GM19468 (cell line): ENCODE data around the gene METRNL.

Experiments
- ATAC-seq: cut with Tn5 transposase; IDR thresholded peaks from one replicate; pipeline ENCODE4 v1.9.1; 2021; ENCODE audit warnings: mild to moderate bottlenecking, moderate library complexity, moderate number of reproducible peaks; ENCODE audit not compliant: unreplicated experiment; ENCODE audit errors: extremely low read depth

Gene METRNL

DNA sequence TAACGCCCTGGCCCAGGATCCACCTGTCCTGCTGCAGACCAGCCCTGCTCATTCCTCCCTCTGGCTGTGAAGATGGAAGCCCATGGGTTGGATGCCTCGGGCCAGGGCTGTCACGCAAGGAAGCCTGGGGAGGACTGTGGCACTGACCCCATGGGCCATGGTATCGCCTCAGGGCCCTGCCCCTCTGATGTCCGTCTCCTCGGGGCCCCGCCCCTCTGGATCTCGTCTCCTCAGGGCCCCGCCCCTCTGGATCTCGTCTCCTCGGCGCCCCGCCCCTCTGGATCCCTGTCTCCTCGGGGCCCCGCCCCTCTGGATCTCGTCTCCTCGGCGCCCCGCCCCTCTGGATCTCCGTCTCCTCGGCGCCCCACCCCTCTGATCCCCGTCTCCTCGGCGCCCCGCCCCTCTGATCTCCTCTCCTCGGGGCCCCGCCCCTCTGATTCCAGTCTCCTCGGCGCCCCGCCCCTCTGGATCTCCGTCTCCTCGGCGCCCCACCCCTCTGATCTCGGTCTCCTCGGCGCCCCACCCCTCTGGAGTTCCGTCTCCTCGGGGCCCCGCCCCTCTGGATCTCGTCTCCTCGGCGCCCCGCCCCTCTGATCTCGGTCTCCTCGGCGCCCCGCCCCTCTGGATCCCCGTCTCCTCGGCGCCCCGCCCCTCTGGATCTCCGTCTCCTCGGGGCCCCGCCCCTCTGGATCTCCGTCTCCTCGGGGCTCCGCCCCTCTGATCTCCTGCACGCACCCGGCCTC is 24.0 kb downstream of the METRNL start:
- no peak for ATAC-seq

DNA sequence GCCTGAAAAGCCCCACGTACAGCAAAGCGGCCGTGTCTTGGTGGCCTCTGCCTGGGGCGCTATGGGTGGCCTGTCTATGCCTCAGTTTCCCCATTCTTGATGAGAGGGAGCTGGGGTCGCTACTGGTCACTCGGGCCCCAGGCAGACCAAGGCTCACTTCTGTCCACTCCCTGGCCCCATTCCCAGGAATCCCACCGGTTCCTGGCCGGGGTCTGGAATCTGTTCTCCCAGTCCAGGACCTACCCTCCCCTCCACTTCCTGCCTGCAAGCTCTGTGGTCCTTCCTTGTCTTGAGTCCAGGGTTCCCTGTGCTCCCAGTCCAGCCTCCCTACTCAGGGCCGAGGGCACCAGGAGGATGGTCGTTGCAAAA is 24.5 kb downstream of the METRNL start:
- no peak for ATAC-seq

GRCh38 chr17:83104577-83105505 is 25.4 kb downstream of the METRNL start:
- ATAC-seq, result no peak

GRCh38 chr17:83105512-83105911 is 26.1 kb downstream of the METRNL start:
- no peak for ATAC-seq

GRCh38 chr17:83106056-83106588 is 26.7 kb downstream of the METRNL start:
- no peak for ATAC-seq

- ATAC-seq, result no peak
Measured at GRCh38 chr17:83106913-83107655, 27.7 kb downstream of the METRNL start.

GRCh38 chr17:83107656-83108048 is 28.2 kb downstream of the METRNL start:
- no peak for ATAC-seq

GRCh38 chr17:83108709-83109108 is 29.3 kb downstream of the METRNL start:
- ATAC-seq, result no peak

DNA sequence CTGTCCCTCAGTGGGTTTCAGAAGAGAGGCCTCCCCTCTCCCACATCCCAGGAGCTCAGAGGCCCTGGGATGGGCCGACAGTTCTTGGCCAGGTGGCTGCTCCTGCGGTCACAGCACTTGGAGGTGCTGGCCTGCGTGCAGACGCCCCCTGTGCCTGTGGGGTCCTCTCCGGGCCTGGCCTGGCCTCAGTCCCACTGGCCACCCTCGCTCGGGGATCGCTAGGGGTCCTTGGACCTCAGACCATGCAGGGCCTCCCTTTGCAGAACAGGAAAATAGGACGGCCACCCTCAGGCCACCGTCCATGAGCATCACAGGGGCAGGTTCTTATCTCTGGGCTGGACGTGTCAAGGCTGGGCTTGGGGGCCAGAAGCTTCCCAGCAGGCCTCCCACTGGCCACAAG is 30.0 kb downstream of the METRNL start:
- ATAC-seq, result no peak

DNA sequence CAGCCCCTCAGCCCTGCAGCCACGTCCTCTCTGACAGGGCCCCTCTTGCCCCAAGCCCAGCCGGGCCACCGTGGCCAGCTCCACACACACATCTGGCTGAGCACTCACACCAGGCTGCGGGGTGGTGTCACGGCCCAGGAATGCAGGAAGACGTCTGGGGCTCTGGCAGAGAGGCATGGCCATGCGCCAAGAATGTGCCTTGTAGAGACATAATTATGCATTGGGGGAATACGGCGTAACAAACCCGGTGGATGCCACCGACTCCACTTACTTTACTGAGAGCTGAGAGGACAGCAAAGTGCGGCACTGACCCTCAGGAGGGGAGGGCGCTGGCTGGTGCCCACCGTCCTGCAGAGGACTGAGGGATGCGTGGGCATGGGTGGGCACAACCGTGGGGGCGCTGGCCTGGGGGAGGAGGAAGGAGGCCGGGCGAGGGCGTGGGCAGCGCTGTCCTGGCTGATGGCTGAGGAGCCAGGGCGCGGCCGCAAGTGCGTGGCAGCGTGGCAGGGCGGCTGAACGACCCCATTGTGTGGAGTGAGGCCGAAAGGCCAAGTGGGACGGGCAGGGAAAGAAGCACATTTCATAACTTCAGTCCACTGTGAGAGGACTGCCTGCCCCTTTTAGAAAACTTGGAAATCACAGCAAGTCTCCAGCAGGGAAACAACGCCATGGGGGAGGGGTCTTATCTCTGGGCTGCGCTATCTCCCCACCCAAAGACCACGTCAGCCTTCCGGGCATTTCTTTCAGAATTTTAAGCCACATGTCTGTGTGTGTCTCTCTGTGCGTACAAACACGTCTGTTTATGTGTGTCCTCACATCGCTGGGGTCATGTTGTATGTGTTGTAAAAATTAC is 30.6 kb downstream of the METRNL start:
- no peak for ATAC-seq

DNA sequence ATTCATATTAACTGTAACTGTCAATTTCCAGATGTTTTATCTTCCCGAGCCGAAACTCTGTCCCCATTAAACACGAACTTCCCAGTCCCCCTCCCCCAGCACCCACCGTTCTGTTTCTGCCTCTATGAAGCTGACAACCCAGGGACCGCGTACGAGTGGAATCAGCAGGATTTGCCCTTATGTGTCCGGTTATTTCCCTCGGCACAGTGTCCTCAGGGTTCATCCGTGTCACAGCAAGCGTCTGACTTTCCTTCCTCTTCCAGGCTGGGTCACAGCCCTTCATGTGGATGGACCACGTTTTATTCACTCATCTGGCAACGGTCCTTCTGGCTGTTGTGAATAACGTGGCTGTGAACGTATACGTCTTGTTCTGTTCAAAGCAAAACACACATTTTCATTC is 31.3 kb downstream of the METRNL start:
- ATAC-seq, result no peak

GRCh38 chr17:83111516-83112282 is 32.3 kb downstream of the METRNL start:
- ATAC-seq, result no peak

- ATAC-seq, result no peak
Measured at GRCh38 chr17:83113381-83113780, 34.0 kb downstream of the METRNL start.

- no peak for ATAC-seq
Measured at GRCh38 chr17:83113792-83114191, 34.4 kb downstream of the METRNL start.

GRCh38 chr17:83114706-83115105 is 35.3 kb downstream of the METRNL start:
- ATAC-seq, result no peak

DNA sequence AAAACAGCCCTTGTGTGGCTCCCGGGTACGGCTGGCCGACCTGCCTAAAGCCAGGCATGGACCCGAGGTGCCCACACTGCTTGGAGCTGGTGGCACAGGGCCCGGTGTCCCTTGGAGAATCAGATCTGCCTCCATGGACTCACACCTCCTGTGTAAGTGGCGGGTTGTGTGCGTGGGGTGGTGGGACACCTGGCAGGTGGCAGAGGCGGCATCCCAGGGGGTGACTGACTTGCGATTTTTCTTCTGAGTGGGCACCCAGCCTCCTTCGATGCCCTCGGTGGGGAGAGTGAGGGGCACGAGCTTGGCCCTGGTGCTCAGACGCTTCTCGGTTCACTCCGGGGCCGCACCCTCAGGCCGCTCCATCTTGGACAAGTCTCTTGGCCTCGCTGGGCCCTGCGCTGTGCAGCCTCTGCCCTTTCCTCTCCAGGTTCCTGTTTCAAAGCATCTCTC is 35.8 kb downstream of the METRNL start:
- ATAC-seq, result no peak

DNA sequence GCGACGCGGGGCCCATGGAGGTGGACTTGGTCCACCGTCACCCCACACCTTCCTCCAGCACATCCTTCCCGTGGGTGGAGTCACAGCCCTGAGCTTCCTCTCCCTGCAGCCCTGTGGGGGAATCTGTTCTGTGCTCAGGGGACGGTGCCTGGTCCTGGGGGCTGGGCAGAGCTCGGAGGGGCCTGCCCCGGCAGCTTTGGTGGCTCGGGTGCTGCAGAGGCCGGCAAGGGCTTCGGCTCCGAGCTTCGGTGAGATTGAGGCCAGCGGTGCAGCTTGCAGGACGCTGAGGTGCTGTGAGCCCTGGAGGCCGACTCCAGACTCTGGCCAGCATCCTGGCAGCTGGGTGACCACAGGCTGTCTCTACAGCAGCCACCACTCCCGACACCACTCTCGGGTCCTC is 36.4 kb downstream of the METRNL start:
- no peak for ATAC-seq

GRCh38 chr17:83116311-83116771 is 36.9 kb downstream of the METRNL start:
- no peak for ATAC-seq
